H1 (cell line): ENCODE results near the gene OR4E1. TPM values are rescaled to one million over a fixed set of nuclear protein-coding genes. Genes with fewer than 3 reads are reported as not detected.

Experiments used
- CTCF ChIA-PET: fragments of 300-600 bp; sonication (Branson Sonifier 250); formaldehyde crosslinking; loops from one replicate; lab custom pipeline; 2021; ENCODE audit not compliant: partially characterized antibody; lab: Charles Lee
- POLR2A ChIA-PET: fragments of 300-600 bp; sonication (Branson Sonifier 250); formaldehyde crosslinking; loops from one replicate; lab custom pipeline; 2021; ENCODE audit warnings: inconsistent platforms; ENCODE audit not compliant: partially characterized antibody; lab: Charles Lee
- DNase-seq, 2 experiments: peaks; one replicate each; pipeline versions ENCODE4 v3.0.0 to v3.0.0-alpha.2; 2010 to 2022; ENCODE audit warnings: low spot score in 2 of 2, low read depth in 1 of 2, mixed read lengths in 1 of 2
- FAIRE-seq: peaks from 2 replicates; lab custom pipeline; 2011; peaks lifted over from hg19 to GRCh38; lab: Jason Lieb, UNC
- H2AFZ ChIP-seq: 2 replicates; pipeline ENCODE4 v1.8.1; 2012; ENCODE audit warnings: low read length, inconsistent platforms
- H2AK5ac ChIP-seq: 2 replicates; pipeline ENCODE4 v1.6.1; 2013; ENCODE audit warnings: low read depth, low read length
- H2BK120ac ChIP-seq: replicated peaks from 2 replicates; pipeline ENCODE3; 2013; ENCODE audit warnings: low read depth, low read length, inconsistent platforms
- H2BK12ac ChIP-seq: 2 replicates; pipeline ENCODE4 v1.6.1; 2013; ENCODE audit warnings: low read depth, low read length
- H2BK15ac ChIP-seq: 2 replicates; pipeline ENCODE4 v1.6.1; 2013; ENCODE audit warnings: low read length
- H2BK20ac ChIP-seq: 2 replicates; pipeline ENCODE4 v1.6.1; 2013; ENCODE audit warnings: low read length
- H2BK5ac ChIP-seq: 2 replicates; pipeline ENCODE4 v1.6.1; 2013; ENCODE audit warnings: low read depth, low read length
- H3K14ac ChIP-seq: 2 replicates; pipeline ENCODE4 v1.6.1; 2013; ENCODE audit warnings: inconsistent platforms; ENCODE audit not compliant: insufficient read length
- H3K18ac ChIP-seq: 2 replicates; pipeline ENCODE4 v1.6.1; 2013; ENCODE audit warnings: low read length; ENCODE audit errors: extremely low read depth
- H3K23ac ChIP-seq: 2 replicates; pipeline ENCODE4 v1.6.1; 2013; ENCODE audit warnings: inconsistent platforms; ENCODE audit not compliant: insufficient read length
- H3K23me2 ChIP-seq: 2 replicates; pipeline ENCODE4 v1.6.1; 2013; ENCODE audit warnings: low read depth, low read length
- H3K27ac ChIP-seq: 2 replicates; pipeline ENCODE4 v1.6.1; 2011; ENCODE audit warnings: low read depth, low read length, inconsistent platforms
- H3K27me3 ChIP-seq, 4 experiments: replicated peaks in 1 of 4; 1 replicate in 1 of 4; 2 replicates in 3 of 4; pipeline versions ENCODE4 v1.6.1 to v1.8.1; 2011 to 2013; ENCODE audit warnings: low read length in 3 of 4, mild to moderate bottlenecking in 3 of 4, inconsistent platforms in 2 of 4, mixed read lengths in 2 of 4, moderate library complexity in 1 of 4; ENCODE audit not compliant: control insufficient read depth in 3 of 4, insufficient read depth in 3 of 4; ENCODE audit errors: extremely low read depth in 1 of 4
- H3K36me3 ChIP-seq, 4 experiments: 2 replicates each; pipeline versions ENCODE4 v1.6.1 to v1.8.1; 2011 to 2013; ENCODE audit warnings: mild to moderate bottlenecking in 4 of 4, low read length in 3 of 4, moderate library complexity in 2 of 4, control low read depth in 1 of 4, inconsistent platforms in 1 of 4; ENCODE audit not compliant: insufficient read depth in 4 of 4, control insufficient read depth in 2 of 4
- H3K4ac ChIP-seq: replicated peaks from 2 replicates; pipeline ENCODE3; 2013; ENCODE audit warnings: low read length, low read depth, mixed read lengths, inconsistent platforms; ENCODE audit not compliant: insufficient read length
- H3K4me1 ChIP-seq, 4 experiments: replicated peaks in 1 of 4; 1 replicate in 1 of 4; 2 replicates in 3 of 4; pipeline versions ENCODE4 v1.6.1 to v1.8.1; 2011 to 2013; ENCODE audit warnings: low read length in 3 of 4, inconsistent platforms in 2 of 4, mixed read lengths in 1 of 4; ENCODE audit not compliant: insufficient read depth in 4 of 4, control insufficient read depth in 3 of 4
- H3K4me2 ChIP-seq, 2 experiments: 2 replicates each; pipeline versions ENCODE4 v1.6.1 to v1.8.1; 2011 to 2013; ENCODE audit warnings: low read depth in 2 of 2, low read length in 2 of 2, control low read depth in 1 of 2, inconsistent platforms in 1 of 2, mild to moderate bottlenecking in 1 of 2; ENCODE audit not compliant: insufficient read depth in 1 of 2
- H3K4me3 ChIP-seq, 4 experiments: fragments of 200-600, 300-600 bp in 1 of 4; sonication (generic), shearing (Covaris generic), sonication (Bioruptor Twin) in 1 of 4; 2 replicates each; pipeline versions ENCODE4 v1.5.1 to v1.8.1; 2011 to 2016; ENCODE audit warnings: low read length in 4 of 4, low read depth in 3 of 4, control low read depth in 2 of 4, inconsistent platforms in 2 of 4, mild to moderate bottlenecking in 2 of 4, mixed read lengths in 1 of 4, moderate library complexity in 1 of 4; ENCODE audit not compliant: insufficient read depth in 2 of 4; ENCODE audit errors: extremely low read depth in 1 of 4
- H3K56ac ChIP-seq: replicated peaks from 2 replicates; pipeline ENCODE3; 2013; ENCODE audit warnings: low read depth, mild to moderate bottlenecking, mixed read lengths, low read length, inconsistent platforms; ENCODE audit not compliant: insufficient read length
- H3K79me1 ChIP-seq: 2 replicates; pipeline ENCODE4 v1.6.1; 2013; ENCODE audit warnings: low read depth, low read length, control low read depth
- H3K79me2 ChIP-seq, 2 experiments: 2 replicates each; pipeline versions ENCODE4 v1.6.1 to v1.8.1; 2012 to 2013; ENCODE audit warnings: low read length in 2 of 2, mild to moderate bottlenecking in 2 of 2, inconsistent platforms in 1 of 2; ENCODE audit not compliant: insufficient read depth in 2 of 2, control insufficient read depth in 1 of 2
- H3K9ac ChIP-seq, 4 experiments: replicated peaks in 1 of 4; 1 replicate in 1 of 4; 2 replicates in 3 of 4; pipeline versions ENCODE4 v1.6.1 to v1.8.1; 2011 to 2013; ENCODE audit warnings: low read depth in 3 of 4, low read length in 3 of 4, control low read depth in 2 of 4, mild to moderate bottlenecking in 2 of 4, moderate library complexity in 2 of 4, inconsistent platforms in 1 of 4; ENCODE audit errors: extremely low read depth in 1 of 4
- H3K9me3 ChIP-seq, 2 experiments: 2 replicates each; pipeline versions ENCODE4 v1.6.1 to v1.8.1; 2012 to 2013; ENCODE audit warnings: mild to moderate bottlenecking in 2 of 2, moderate library complexity in 2 of 2, control low read depth in 1 of 2, inconsistent platforms in 1 of 2, low read depth in 1 of 2, low read length in 1 of 2, mixed read lengths in 1 of 2; ENCODE audit not compliant: insufficient read depth in 2 of 2
- H4K20me1 ChIP-seq, 2 experiments: replicated peaks in 1 of 2; 2 replicates each; pipeline versions ENCODE3 to v1.8.1; 2011 to 2013; ENCODE audit warnings: inconsistent platforms in 2 of 2, low read length in 2 of 2, mild to moderate bottlenecking in 1 of 2; ENCODE audit not compliant: insufficient read depth in 2 of 2, control insufficient read depth in 1 of 2
- H4K5ac ChIP-seq: 2 replicates; pipeline ENCODE4 v1.6.1; 2013; ENCODE audit warnings: low read length, low read depth, mixed read lengths, inconsistent platforms; ENCODE audit not compliant: insufficient read length
- H4K8ac ChIP-seq: 2 replicates; pipeline ENCODE4 v1.8.0; 2013; ENCODE audit warnings: mild to moderate bottlenecking, moderate library complexity, low read length, inconsistent platforms; ENCODE audit not compliant: insufficient read depth; ENCODE audit errors: extremely low read depth
- H4K91ac ChIP-seq: replicated peaks from 2 replicates; pipeline ENCODE3; 2013; ENCODE audit warnings: low read length, mixed read lengths, inconsistent platforms; ENCODE audit not compliant: insufficient read length
- ASH2L ChIP-seq: fragments of 200-600, 300-600 bp; sonication (generic); IDR thresholded peaks from one replicate; pipeline ENCODE4 v1.7.1; 2017; ENCODE audit warnings: low read length
- CREB1 ChIP-seq: IDR thresholded peaks from 2 replicates; pipeline ENCODE4 v1.6.1; 2012; ENCODE audit warnings: inconsistent platforms
- GTF2F1 ChIP-seq: IDR thresholded peaks from 2 replicates; pipeline ENCODE4 v1.6.1; 2012; ENCODE audit warnings: low read depth, low read length, improper control_type of control experiment, borderline replicate concordance
- RFX5 ChIP-seq: IDR thresholded peaks from 2 replicates; pipeline ENCODE4 v1.6.1; 2011; ENCODE audit warnings: low read depth, low read length, improper control_type of control experiment, borderline replicate concordance
- RNF2 ChIP-seq: fragments of 200-900, 300-1000 bp; sonication (generic); IDR thresholded peaks from 2 replicates; pipeline ENCODE4 v1.7.1; 2016; ENCODE audit warnings: borderline replicate concordance, low read depth, mild to moderate bottlenecking, antibody characterized with exemption, low read length; ENCODE audit not compliant: poor library complexity, severe bottlenecking; ENCODE audit errors: missing control alignments
- SIN3A ChIP-seq, 2 experiments: IDR thresholded peaks in 1 of 2; conservative IDR thresholded peaks in 1 of 2; 2 replicates each; pipeline ENCODE4 v1.6.1; 2011 to 2012; ENCODE audit warnings: low read length in 2 of 2, improper control_type of control experiment in 1 of 2, low read depth in 1 of 2, mild to moderate bottlenecking in 1 of 2
- WGBS, 2 experiments: shearing (Covaris generic) in 1 of 2; methylation state at CpG; one replicate each; pipeline versions ENCODE4 v1.1.6 to v1.1.7; 2013 to 2015; ENCODE audit warnings: low lambda C conversion rate in 2 of 2, mixed read lengths in 2 of 2, inconsistent platforms in 1 of 2, low coverage in 1 of 2, missing lambda C conversion rate in 1 of 2; ENCODE audit not compliant: insufficient replicate concordance in 2 of 2, insufficient coverage in 1 of 2, insufficient read length in 1 of 2; ENCODE audit errors: extremely low coverage in 1 of 2, missing lambda C conversion rate in 1 of 2; 5-methylcytosine and 5-hydroxymethylcytosine counted together
- polyA plus RNA-seq, 7 experiments: library from polyadenylated mRNA; depleted of rRNA in 3 of 7; stranded (reverse) in 5 of 7; unstranded in 2 of 7; fragments of >200 nt in 5 of 7; fragments of 200-250 nt in 2 of 7; gene quantifications; 1 replicate in 5 of 7; 2 replicates in 1 of 7; 4 replicates in 1 of 7; pipeline versions ENCODE4 v1.2.1 to v1.2.3, GENCODE V29; 2011 to 2013; ENCODE audit warnings: missing spikeins in 2 of 7, mixed read lengths in 2 of 7
- total RNA-seq: library from RNA; stranded (reverse); fragmentation: NEBNext Ultra II Directional; extraction: Animal tissue kit (Norgen Biotek cat#: 25700); gene quantifications from 2 replicates; pipeline ENCODE4 v1.2.1, GENCODE V29; 2021

OR4E1 gene
- total and polyA plus RNA-seq, 2 of the 8 experiments (the other 6 are each of a cell fraction or from before 2014, with no cell fraction given) = not detected

DNA sequence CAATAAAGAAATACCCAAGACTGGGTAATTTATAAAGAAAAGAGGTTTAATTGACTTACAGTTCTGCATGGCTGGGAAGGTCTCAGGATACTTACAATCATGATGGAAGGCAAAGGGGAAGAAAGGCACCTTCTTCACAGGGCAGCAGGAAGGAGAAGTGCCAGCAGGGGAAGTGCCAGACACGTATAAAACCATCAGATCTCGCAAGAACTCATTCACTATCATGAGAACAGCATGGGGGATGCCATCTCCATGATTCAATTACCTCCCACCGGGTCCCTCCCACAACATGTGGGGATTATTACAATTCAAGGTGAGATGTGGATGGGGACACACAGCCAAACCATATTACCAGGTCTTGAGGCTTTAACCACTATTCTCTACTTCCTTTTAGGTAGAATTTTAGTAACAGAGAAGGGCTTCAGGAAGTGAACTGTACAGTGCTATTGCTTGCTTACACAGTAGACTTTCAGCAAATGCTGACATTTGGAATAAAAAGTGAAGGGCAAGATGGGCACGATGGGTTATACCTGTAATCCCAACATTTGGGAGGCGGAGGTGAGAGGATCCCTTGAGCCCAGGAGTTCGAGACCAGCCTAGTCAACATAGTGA, 40.8 kb upstream of the OR4E1 start:
- TF ChIP-seq RNF2 (no peak), SIN3A (conservative IDR thresholded peaks at IDR 0.05 in 1 of 2, IDR thresholded peaks at IDR 0.05 in 1 of 2; ENCODE audit: low read depth in 1 of 2, low read length in 2 of 2) (no peak), CREB1 (no peak), ASH2L (no peak), RFX5 (no peak), GTF2F1 (no peak)
- Histone ChIP-seq H3K56ac (no peak overlapping the region), H4K91ac (no peak overlapping the region), H3K4me2 (no peak overlapping the region), H3K9me3 (no peaks in the 10 kb centered on the region), H4K20me1 (no peaks in the 10 kb centered on the region), H3K27me3 (no peaks in the 10 kb centered on the region), H2BK15ac (no peak overlapping the region), H4K8ac (no peak overlapping the region), H2BK20ac (no peak overlapping the region), H4K5ac (no peak overlapping the region), H3K79me2 (no peaks in the 10 kb centered on the region), H2BK120ac (no peak overlapping the region), H3K18ac (no peak overlapping the region), H3K23ac (no peak overlapping the region), H3K14ac (no peak overlapping the region), H2AFZ (no peak overlapping the region), H2BK5ac (no peak overlapping the region), H2BK12ac (no peak overlapping the region), H3K4ac (no peak overlapping the region), H3K79me1 (no peaks in the 10 kb centered on the region), H3K36me3 (no peaks in the 10 kb centered on the region), H3K9ac (no peak overlapping the region), H3K23me2 (no peaks in the 10 kb centered on the region), H3K27ac (no peak overlapping the region), H2AK5ac (no peak overlapping the region), H3K4me1 (no peaks in the 10 kb centered on the region), H3K4me3 (no peak overlapping the region)
- WGBS, 2 experiments = 81% methylated on average over 6 of the region's 6 CpGs; no CpG with 5 or more reads in 1 of the 2 experiments
- no peak for FAIRE-seq
- ChIA-PET POLR2A (interaction anchor here (0.8 kb wide), 1 partner anchor 11 kb away, joined by 3 read pairs; no protein-coding TSS in a partner anchor), CTCF (interaction anchor here (0.7 to 1.7 kb wide), 2 partner anchors 9 to 699 kb away, joined by 3 to 4 read pairs; no protein-coding TSS in a partner anchor)
- DNase-seq = no peak
